K562 (cell line): Measurements from ENCODE around the gene LACC1. TPM values are rescaled to one million over a fixed set of nuclear protein-coding genes. Genes with fewer than 3 reads are reported as not detected.
A peak's percentile ranks its signal among the peaks of the same experiment; 100 is the strongest.

ENCODE experiments used
- ATAC-seq: fragments of 200-7000 bp; cut with Tn5 transposase; 3 replicates; pipeline ENCODE4 v1.9.1; 2020; ENCODE audit warnings: moderate library complexity
- BruUV-seq: library from RNA; stranded (reverse); fragments of 400-500 nt; replicated peaks from 2 replicates; lab custom pipeline; 2021; lab: Mats Ljungman, UMichigan
- CTCF ChIA-PET: fragments of 300-600 bp; formaldehyde crosslinking; extraction: SDS; loops from one replicate; lab custom pipeline; 2021; ENCODE audit warnings: low intra/inter-chr PET ratio; lab: Yijun Ruan, JAX
- POLR2A ChIA-PET: fragments of 300-600, 350-650 bp; sonication (Branson Sonifier 250); formaldehyde crosslinking; extraction: SDS; loops from one replicate; lab custom pipeline; 2021; ENCODE audit warnings: antibody characterized with exemption, inconsistent platforms; lab: Yijun Ruan, JAX
- DNase-seq, 4 experiments: peaks; one replicate each; pipeline versions ENCODE4 v3.0.0 to v3.0.0-alpha.2; 2011 to 2018; ENCODE audit warnings: low spot score in 3 of 4, mixed read lengths in 3 of 4; ENCODE audit errors: extremely low read depth in 1 of 4
- FAIRE-seq: peaks from 2 replicates; lab custom pipeline; 2011; peaks lifted over from hg19 to GRCh38; lab: Jason Lieb, UNC
- H2AFZ ChIP-seq: 2 replicates; pipeline ENCODE4 v1.6.0; 2011; ENCODE audit warnings: low read depth, low read length, control low read depth, inconsistent platforms
- H3K27ac ChIP-seq: fragments of 200-600 bp; 3 replicates; pipeline ENCODE4 v1.8.0; 2011; ENCODE audit warnings: low read depth, mild to moderate bottlenecking, control low read depth, inconsistent platforms, low read length, moderate library complexity, mixed read lengths; ENCODE audit errors: extremely low read depth
- H3K27me3 ChIP-seq, 2 experiments: fragments of 300-600 bp in 1 of 2; 2 replicates in 1 of 2; 3 replicates in 1 of 2; pipeline versions ENCODE4 v1.6.0 to v1.8.0; 2011; ENCODE audit warnings: inconsistent platforms in 2 of 2, low read length in 2 of 2, mild to moderate bottlenecking in 1 of 2, mixed read lengths in 1 of 2, moderate library complexity in 1 of 2; ENCODE audit not compliant: control insufficient read depth in 2 of 2, insufficient read depth in 2 of 2
- H3K36me3 ChIP-seq: fragments of 300-600 bp; 3 replicates; pipeline ENCODE4 v1.8.0; 2011; ENCODE audit warnings: mild to moderate bottlenecking, low read length, inconsistent platforms; ENCODE audit not compliant: control insufficient read depth, insufficient read depth
- H3K4me1 ChIP-seq, 2 experiments: fragments of 200-600 bp in 1 of 2; replicated peaks in 1 of 2; 2 replicates in 1 of 2; 3 replicates in 1 of 2; pipeline versions ENCODE4 v1.5.1 to v1.8.0; 2011; ENCODE audit warnings: inconsistent platforms in 2 of 2, low read length in 2 of 2, mild to moderate bottlenecking in 1 of 2, mixed read lengths in 1 of 2, moderate library complexity in 1 of 2; ENCODE audit not compliant: control insufficient read depth in 2 of 2, insufficient read depth in 2 of 2
- H3K4me2 ChIP-seq: 2 replicates; pipeline ENCODE4 v1.6.1; 2011; ENCODE audit warnings: low read length, control low read depth, inconsistent platforms, mixed read lengths; ENCODE audit not compliant: insufficient read depth
- H3K4me3 ChIP-seq: fragments of 200-600 bp; sonication (generic), shearing (Covaris generic); 2 replicates; pipeline ENCODE4 v1.5.1; 2016; ENCODE audit warnings: control low read depth, inconsistent platforms
- H3K79me2 ChIP-seq: fragments of 200-600 bp; 3 replicates; pipeline ENCODE4 v1.8.0; 2011; ENCODE audit warnings: low read length, inconsistent platforms; ENCODE audit not compliant: control insufficient read depth, insufficient read depth
- H3K9ac ChIP-seq, 2 experiments: 2 replicates each; pipeline versions ENCODE4 v1.6.0 to v1.6.1; 2011; ENCODE audit warnings: low read depth in 2 of 2, low read length in 2 of 2, control low read depth in 1 of 2, inconsistent platforms in 1 of 2, mild to moderate bottlenecking in 1 of 2, mixed read lengths in 1 of 2; ENCODE audit not compliant: insufficient read depth in 1 of 2
- H3K9me1 ChIP-seq: one replicate; pipeline ENCODE4 v1.6.0; 2011; ENCODE audit warnings: inconsistent platforms, mild to moderate bottlenecking, low read length, moderate library complexity; ENCODE audit not compliant: control insufficient read depth, insufficient read depth
- H3K9me3 ChIP-seq: replicated peaks from 2 replicates; pipeline ENCODE4 v1.5.1; 2011; ENCODE audit warnings: low read depth, low read length, inconsistent platforms; ENCODE audit not compliant: control insufficient read depth, insufficient read depth
- H4K20me1 ChIP-seq: replicated peaks from 2 replicates; pipeline ENCODE4 v1.6.1; 2011; ENCODE audit warnings: low read length, inconsistent platforms, mixed read lengths; ENCODE audit not compliant: control insufficient read depth, insufficient read depth
- E2F1 ChIP-seq: sonication (generic); formaldehyde crosslinking; IDR thresholded peaks from 2 replicates; pipeline ENCODE4 v1.8.1; 2023; ENCODE audit warnings: mild to moderate bottlenecking, missing genetic modification reagents, moderate library complexity
- MAFG ChIP-seq: fragments of 450-650 bp; conservative IDR thresholded peaks from 2 replicates; pipeline ENCODE4 v1.6.1; 2016; ENCODE audit warnings: missing genetic modification characterization, missing compliant biosample characterization
- MITF ChIP-seq: IDR thresholded peaks from 2 replicates; pipeline ENCODE4 v1.6.1; 2014; ENCODE audit warnings: antibody characterized with exemption
- RFX1 ChIP-seq: fragments of 450-650 bp; IDR thresholded peaks from 2 replicates; pipeline ENCODE4 v1.6.1; 2016; ENCODE audit warnings: mild to moderate bottlenecking, moderate library complexity
- WGBS: fragments of 100-300 bp; shearing (Covaris generic); methylation state at CpG from one replicate; pipeline ENCODE4 v1.1.6; 2016; ENCODE audit warnings: low coverage, mixed read lengths; ENCODE audit not compliant: insufficient coverage; ENCODE audit errors: missing lambda C conversion rate; 5-methylcytosine and 5-hydroxymethylcytosine counted together
- in situ Hi-C: fragments of 300-500 bp; cut with MboI; formaldehyde crosslinking; loops from 4 replicates; pipeline ENCODE4 v1.15.0; 2018; ENCODE audit warnings: inconsistent platforms, mixed read lengths
- intact Hi-C: fragments of 100-400 bp; cut with micrococcal nuclease; formaldehyde crosslinking; loops from 2 replicates; pipeline ENCODE4 v1.14.2; 2022
- polyA plus RNA-seq, 8 experiments: library from polyadenylated mRNA; depleted of rRNA in 4 of 8; stranded (reverse) in 5 of 8; unstranded in 3 of 8; fragments of >200 nt; fragmentation: Nextera tagmentation in 2 of 8; fragmentation: Illumina TruSeq in 1 of 8; extraction: Ambion mirVana in 2 of 8; extraction: Trizol in 1 of 8; gene quantifications; 2 replicates each; pipeline versions ENCODE4 v1.2.1 to v1.2.3, GENCODE V29; 2011 to 2014; ENCODE audit warnings: inconsistent platforms in 1 of 8, missing spikeins in 1 of 8
- total RNA-seq, 7 experiments: library from RNA; depleted of rRNA in 6 of 7; stranded (reverse); fragments of >200 nt in 6 of 7; fragmentation: Illumina TruSeq in 2 of 7; extraction: Trizol in 2 of 7; gene quantifications; 2 replicates each; pipeline versions ENCODE4 v1.2.1 to v1.2.3, GENCODE V29; 2011 to 2021; ENCODE audit warnings: low replicate concordance in 1 of 7

The LACC1 gene
- total and polyA plus RNA-seq, 9 of the 15 experiments (the other 6 are each of a cell fraction or from before 2014, with no cell fraction given): 0.24 TPM; not detected in 8

GRCh38 chr13:43864921-43865320, 14.8 kb upstream of the LACC1 start (continued):
- no peak for TF ChIP-seq MITF

GRCh38 chr13:43865892-43866291, 13.8 kb upstream of the LACC1 start:
- no peak overlapping the region for H2AFZ ChIP-seq

More at GRCh38 chr13:43865892-43866291, 13.8 kb upstream of the LACC1 start:
- no peak for ATAC-seq
- Histone ChIP-seq H3K4me2 (no peak overlapping the region), H4K20me1 (no peaks in the 10 kb centered on the region), H3K9me3 (no peaks in the 10 kb centered on the region), H3K9ac (no peak overlapping the region), H3K36me3 (no peaks in the 10 kb centered on the region), H3K4me3 (no peak overlapping the region), H3K27ac (no peak overlapping the region), H3K27me3 (no peaks in the 10 kb centered on the region), H3K4me1 (no peaks in the 10 kb centered on the region), H3K9me1 (no peaks in the 10 kb centered on the region), H3K79me2 (no peaks in the 10 kb centered on the region)
- no TSS peak for BruUV-seq
- intact Hi-C loops: no loop called here
- TF ChIP-seq RFX1 (no peak), MAFG (tag) (peak; percentile 34; the same call in 1 of the 2 replicates), E2F1 (CRISPR knock-in tag) (no peak)
- POLR2A ChIA-PET: no interaction called here
- CTCF ChIA-PET: no interaction called here
- WGBS: 2% methylated on average over 4 of the region's 4 CpGs
- no peak for FAIRE-seq
- in situ Hi-C loops: no loop called here
- DNase-seq: no peak
